Loucy (cell line): ENCODE measurements around the gene MYO18B.

ENCODE experiments used
- EZH2phosphoT487 ChIP-seq: fragments of 200-600 bp; IDR thresholded peaks from 2 replicates; pipeline ENCODE4 v1.6.1; 2018; ENCODE audit warnings: antibody characterized with exemption, mild to moderate bottlenecking, moderate library complexity, borderline replicate concordance
- TF ChIP-seq, protein P1 (sequence below): fragments of 200-600 bp; sonication (generic); conservative IDR thresholded peaks from 2 replicates; pipeline ENCODE4 v1.5.1; 2014; ENCODE audit warnings: mild to moderate bottlenecking, antibody characterized with exemption, low read length

DNA sequence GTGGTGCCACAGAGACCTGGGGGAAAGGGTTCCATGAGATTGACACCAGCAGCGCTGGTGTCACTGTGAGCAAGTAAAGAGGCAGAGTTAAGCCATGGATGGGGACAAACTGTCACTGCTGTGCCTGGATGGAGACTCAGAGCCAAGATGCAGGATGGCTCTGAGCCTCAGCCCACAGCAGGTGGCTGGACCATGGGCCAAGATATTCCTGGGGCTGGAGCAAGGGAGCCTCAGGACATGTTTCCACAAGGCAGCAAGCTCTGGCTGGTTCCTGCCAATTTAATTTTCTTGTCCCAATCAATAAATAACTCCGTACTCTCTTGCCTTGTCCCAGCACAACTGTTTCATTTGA is 23.0 kb downstream of the MYO18B start:
- TF ChIP-seq, protein P1, sequence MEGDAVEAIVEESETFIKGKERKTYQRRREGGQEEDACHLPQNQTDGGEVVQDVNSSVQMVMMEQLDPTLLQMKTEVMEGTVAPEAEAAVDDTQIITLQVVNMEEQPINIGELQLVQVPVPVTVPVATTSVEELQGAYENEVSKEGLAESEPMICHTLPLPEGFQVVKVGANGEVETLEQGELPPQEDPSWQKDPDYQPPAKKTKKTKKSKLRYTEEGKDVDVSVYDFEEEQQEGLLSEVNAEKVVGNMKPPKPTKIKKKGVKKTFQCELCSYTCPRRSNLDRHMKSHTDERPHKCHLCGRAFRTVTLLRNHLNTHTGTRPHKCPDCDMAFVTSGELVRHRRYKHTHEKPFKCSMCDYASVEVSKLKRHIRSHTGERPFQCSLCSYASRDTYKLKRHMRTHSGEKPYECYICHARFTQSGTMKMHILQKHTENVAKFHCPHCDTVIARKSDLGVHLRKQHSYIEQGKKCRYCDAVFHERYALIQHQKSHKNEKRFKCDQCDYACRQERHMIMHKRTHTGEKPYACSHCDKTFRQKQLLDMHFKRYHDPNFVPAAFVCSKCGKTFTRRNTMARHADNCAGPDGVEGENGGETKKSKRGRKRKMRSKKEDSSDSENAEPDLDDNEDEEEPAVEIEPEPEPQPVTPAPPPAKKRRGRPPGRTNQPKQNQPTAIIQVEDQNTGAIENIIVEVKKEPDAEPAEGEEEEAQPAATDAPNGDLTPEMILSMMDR, result no peak
- TF ChIP-seq EZH2phosphoT487, result no peak
